ENCODE measurements around the gene SPAST. TPM values are rescaled to one million over a fixed set of nuclear protein-coding genes. Genes with fewer than 3 reads are reported as not detected.

Gene SPAST
- total and polyA plus RNA-seq, 7 experiments from 2014 or later: 11.0 to 21.0 (median 17.3) TPM

- peaks cover 22 to 50% (median 37%) of the 10 kb centered on the region in 7 donors for H3K4me1 Mint-ChIP-seq
- H3K36me3 ChIP-seq (ENCODE audit: control insufficient read depth in 2 of 3, insufficient read depth in 3 of 3, low read length in 3 of 3): peaks cover 0 to 4% (median 0%) of the 10 kb centered on the region in 3 experiments
- no peaks in the 10 kb centered on the region for H3K27me3 ChIP-seq (ENCODE audit: control insufficient read depth in 2 of 2, insufficient read depth in 2 of 2, low read length in 2 of 2)
- peak in 7 of 9 donors; percentile 7 to 32 (median 19) for DNase-seq
- peak overlapping the region; percentile 99 for H3K4me3 ChIP-seq (ENCODE audit: low read length)
- H3K27ac Mint-ChIP-seq: peak overlapping the region; percentile 13 to 97 (median 87)
- H3K9me3 ChIP-seq (ENCODE audit: control insufficient read depth in 2 of 3, low read length in 3 of 3): no peaks in the 10 kb centered on the region
- peaks cover 0 to 2% (median 0%) of the 10 kb centered on the region in 11 donors for H3K9me3 Mint-ChIP-seq
- CTCF ChIA-PET: interaction anchor here (0.6 to 1.3 kb wide), 3 partner anchors 23 to 55 kb away, joined by 3 to 4 read pairs (median 4); partner anchors contain the start of gene DPY30
- peaks cover 5 to 15% of the 10 kb centered on the region in 2 donors for H3K4me1 ChIP-seq (ENCODE audit: control insufficient read depth in 2 of 2, insufficient read depth in 2 of 2, low read length in 2 of 2)
- peak overlapping the region; percentile 88 for H3K27ac ChIP-seq (ENCODE audit: low read depth, low read length)
- no peak for ATAC-seq
- H3K4me3 Mint-ChIP-seq: peak overlapping the region; percentile 91 to 100 (median 98)
- H3K36me3 Mint-ChIP-seq: peaks cover 0 to 7% (median 5%) of the 10 kb centered on the region in 5 donors
- POLR2A ChIA-PET: interaction anchor here (0.6 to 5.3 kb wide), 11 partner anchors 25 to 292 kb away, joined by 3 to 82 read pairs (median 4); partner anchors contain the start of genes DPY30 and SLC30A6
- H3K27me3 Mint-ChIP-seq: no peaks in the 10 kb centered on the region
- intact Hi-C loops (cut with micrococcal nuclease): loop anchor here in 1 of 2 donors (5.0 kb wide), 3 partner anchors 73 to 1917 kb away; partner anchors contain the start of gene YPEL5
Observed at GRCh38 chr2:32064021-32064601, 755 bp downstream of the SPAST start.

- Mint-ChIP-seq H3K27me3 (no peaks in the 10 kb centered on the region), H3K27ac (peak overlapping the region in 8 of 9 donors; percentile 13 to 97 (median 86)), H3K4me1 (peaks cover 22 to 56% (median 39%) of the 10 kb centered on the region in 7 donors), H3K9me3 (peaks cover 0 to 2% (median 0%) of the 10 kb centered on the region in 11 donors), H3K4me3 (peak overlapping the region; percentile 91 to 100 (median 98)), H3K36me3 (peaks cover 0 to 7% (median 5%) of the 10 kb centered on the region in 5 donors)
- H3K4me1 ChIP-seq (ENCODE audit: control insufficient read depth in 2 of 2, insufficient read depth in 2 of 2, low read length in 2 of 2): peaks cover 5 to 15% of the 10 kb centered on the region in 2 donors
- POLR2A ChIA-PET: interaction anchor here (0.6 to 5.3 kb wide), 4 partner anchors 26 to 156 kb away, joined by 3 to 82 read pairs (median 4); partner anchors contain the start of genes DPY30 and SLC30A6
- H3K9me3 ChIP-seq (ENCODE audit: control insufficient read depth in 2 of 3, low read length in 3 of 3): no peaks in the 10 kb centered on the region
- DNase-seq (no peak), ATAC-seq (no peak)
- H3K36me3 ChIP-seq (ENCODE audit: control insufficient read depth in 2 of 3, insufficient read depth in 3 of 3, low read length in 3 of 3): peaks cover 0 to 4% (median 0%) of the 10 kb centered on the region in 3 experiments
- peak overlapping the region; percentile 99 for H3K4me3 ChIP-seq (ENCODE audit: low read length)
- CTCF ChIA-PET: interaction anchor here (0.6 to 1.0 kb wide), 2 partner anchors 22 to 25 kb away, joined by 4 read pairs; partner anchors contain the start of gene DPY30
- no peaks in the 10 kb centered on the region for H3K27me3 ChIP-seq (ENCODE audit: control insufficient read depth in 2 of 2, insufficient read depth in 2 of 2, low read length in 2 of 2)
- intact Hi-C loops (cut with micrococcal nuclease): loop anchor here in 1 of 2 donors (5.0 kb wide), 3 partner anchors 73 to 1917 kb away; partner anchors contain the start of gene YPEL5
- peak overlapping the region; percentile 88 for H3K27ac ChIP-seq (ENCODE audit: low read depth, low read length)
Observed at GRCh38 chr2:32064713-32065112, 1.4 kb downstream of the SPAST start.

- ChIA-PET CTCF (no interaction called here), POLR2A (interaction anchor here (0.6 to 1.2 kb wide), 2 partner anchors 28 to 54 kb away, joined by 3 read pairs; partner anchors contain the start of gene DPY30)
- peak overlapping the region in 2 of 10 donors; percentile 13 to 61 for H3K4me3 Mint-ChIP-seq
Observed at GRCh38 chr2:32067549-32067948, 4.2 kb downstream of the SPAST start.

GRCh38 chr2:32074134-32074506 is 10.8 kb downstream of the SPAST start:
- H3K4me3 Mint-ChIP-seq: no peak overlapping the region
- H3K9me3 ChIP-seq (ENCODE audit: control insufficient read depth in 2 of 3, low read length in 3 of 3): no peaks in the 10 kb centered on the region
- ChIA-PET CTCF (no interaction called here), POLR2A (interaction anchor here (2.2 kb wide), 1 partner anchor 34 kb away, joined by 6 read pairs; the partner anchor contains the start of gene DPY30)
- peak overlapping the region in 2 of 9 donors; percentile 10 to 57 for H3K27ac Mint-ChIP-seq
- H3K4me1 Mint-ChIP-seq: peaks cover 0 to 61% (median 42%) of the 10 kb centered on the region in 7 donors
- H3K36me3 ChIP-seq (ENCODE audit: control insufficient read depth in 2 of 3, insufficient read depth in 3 of 3, low read length in 3 of 3): peaks cover 0 to 12% (median 0%) of the 10 kb centered on the region in 3 experiments
- peaks cover 0 to 34% (median 23%) of the 10 kb centered on the region in 5 donors for H3K36me3 Mint-ChIP-seq
- H3K27me3 ChIP-seq (ENCODE audit: control insufficient read depth in 2 of 2, insufficient read depth in 2 of 2, low read length in 2 of 2): no peaks in the 10 kb centered on the region
- DNase-seq (no peak), ATAC-seq (no peak)
- intact Hi-C loops (cut with micrococcal nuclease): no loop called here
- no peaks in the 10 kb centered on the region for H3K9me3 Mint-ChIP-seq
- no peak overlapping the region for H3K27ac ChIP-seq (ENCODE audit: low read depth, low read length)
- no peaks in the 10 kb centered on the region for H3K4me1 ChIP-seq (ENCODE audit: control insufficient read depth in 2 of 2, insufficient read depth in 2 of 2, low read length in 2 of 2)
- H3K4me3 ChIP-seq (ENCODE audit: low read length): no peak overlapping the region
- H3K27me3 Mint-ChIP-seq: no peaks in the 10 kb centered on the region

More at GRCh38 chr2:32067549-32067948, 4.2 kb downstream of the SPAST start:
- H3K4me1 ChIP-seq (ENCODE audit: control insufficient read depth in 2 of 2, insufficient read depth in 2 of 2, low read length in 2 of 2): peaks cover 5 to 9% of the 10 kb centered on the region in 2 donors
- peaks cover 0 to 11% (median 0%) of the 10 kb centered on the region in 3 experiments for H3K36me3 ChIP-seq (ENCODE audit: control insufficient read depth in 2 of 3, insufficient read depth in 3 of 3, low read length in 3 of 3)
- no peak overlapping the region for H3K27ac ChIP-seq (ENCODE audit: low read depth, low read length)
- Mint-ChIP-seq H3K36me3 (peaks cover 0 to 21% (median 11%) of the 10 kb centered on the region in 5 donors), H3K9me3 (no peaks in the 10 kb centered on the region), H3K27ac (no peak overlapping the region), H3K4me1 (peaks cover 22 to 70% (median 51%) of the 10 kb centered on the region in 7 donors), H3K27me3 (no peaks in the 10 kb centered on the region)
- intact Hi-C loops (cut with micrococcal nuclease): no loop called here
- no peaks in the 10 kb centered on the region for H3K9me3 ChIP-seq (ENCODE audit: control insufficient read depth in 2 of 3, low read length in 3 of 3)
- no peak overlapping the region for H3K4me3 ChIP-seq (ENCODE audit: low read length)
- DNase-seq (no peak), ATAC-seq (no peak)
- H3K27me3 ChIP-seq (ENCODE audit: control insufficient read depth in 2 of 2, insufficient read depth in 2 of 2, low read length in 2 of 2): no peaks in the 10 kb centered on the region

- intact Hi-C loops (cut with micrococcal nuclease): no loop called here
- ATAC-seq: no peak
- no peaks in the 10 kb centered on the region for H3K27me3 Mint-ChIP-seq
- H3K4me3 Mint-ChIP-seq: no peak overlapping the region
- H3K4me1 Mint-ChIP-seq: peaks cover 0 to 10% (median 5%) of the 10 kb centered on the region in 7 donors
- POLR2A ChIA-PET: interaction anchor here (0.7 kb wide), 1 partner anchor 24 kb away, joined by 3 read pairs; no protein-coding TSS in a partner anchor
- Histone ChIP-seq H3K4me3 (ENCODE audit: low read length) (no peak overlapping the region), H3K27me3 (ENCODE audit: control insufficient read depth in 2 of 2, insufficient read depth in 2 of 2, low read length in 2 of 2) (no peaks in the 10 kb centered on the region), H3K9me3 (ENCODE audit: control insufficient read depth in 2 of 3, low read length in 3 of 3) (no peaks in the 10 kb centered on the region), H3K36me3 (ENCODE audit: control insufficient read depth in 2 of 3, insufficient read depth in 3 of 3, low read length in 3 of 3) (peaks cover 0 to 13% (median 0%) of the 10 kb centered on the region in 3 experiments), H3K4me1 (ENCODE audit: control insufficient read depth in 2 of 2, insufficient read depth in 2 of 2, low read length in 2 of 2) (no peaks in the 10 kb centered on the region), H3K27ac (ENCODE audit: low read depth, low read length) (no peak overlapping the region)
- no peaks in the 10 kb centered on the region for H3K9me3 Mint-ChIP-seq
- peak overlapping the region in 2 of 9 donors; percentile 7 to 13 for H3K27ac Mint-ChIP-seq
- peaks cover 0 to 28% (median 16%) of the 10 kb centered on the region in 5 donors for H3K36me3 Mint-ChIP-seq
- no peak for DNase-seq
- CTCF ChIA-PET: interaction anchor here (0.7 kb wide), 1 partner anchor 17 kb away, joined by 3 read pairs; no protein-coding TSS in a partner anchor
Observed at GRCh38 chr2:32095671-32096070, 32.3 kb downstream of the SPAST start.

GRCh38 chr2:32108111-32108510 is 44.8 kb downstream of the SPAST start:
- intact Hi-C loops (cut with micrococcal nuclease): no loop called here
- POLR2A ChIA-PET: no interaction called here
- H3K4me3 Mint-ChIP-seq: no peak overlapping the region
- H3K27ac ChIP-seq (ENCODE audit: low read depth, low read length): no peak overlapping the region
- H3K4me3 ChIP-seq (ENCODE audit: low read length): no peak overlapping the region
- H3K27me3 ChIP-seq (ENCODE audit: control insufficient read depth in 2 of 2, insufficient read depth in 2 of 2, low read length in 2 of 2): no peaks in the 10 kb centered on the region
- peaks cover 6 to 48% (median 40%) of the 10 kb centered on the region in 5 donors for H3K36me3 Mint-ChIP-seq
- peaks cover 0 to 23% (median 0%) of the 10 kb centered on the region in 3 experiments for H3K36me3 ChIP-seq (ENCODE audit: control insufficient read depth in 2 of 3, insufficient read depth in 3 of 3, low read length in 3 of 3)
- no peaks in the 10 kb centered on the region for H3K4me1 ChIP-seq (ENCODE audit: control insufficient read depth in 2 of 2, insufficient read depth in 2 of 2, low read length in 2 of 2)
- peaks cover 0 to 10% (median 3%) of the 10 kb centered on the region in 11 donors for H3K9me3 Mint-ChIP-seq
- peaks cover 0 to 11% (median 8%) of the 10 kb centered on the region in 7 donors for H3K4me1 Mint-ChIP-seq
- no peaks in the 10 kb centered on the region for H3K9me3 ChIP-seq (ENCODE audit: control insufficient read depth in 2 of 3, low read length in 3 of 3)
- H3K27me3 Mint-ChIP-seq: no peaks in the 10 kb centered on the region
- DNase-seq (no peak), ATAC-seq (no peak)
- CTCF ChIA-PET: no interaction called here
- H3K27ac Mint-ChIP-seq: no peak overlapping the region

Measured in naive thymus-derived CD4-positive, alpha-beta T cell (primary cell).